K562 (cell line): Measurements from ENCODE around the gene CLEC18A. TPM values are rescaled to one million over a fixed set of nuclear protein-coding genes. Genes with fewer than 3 reads are reported as not detected.
"Not testable (repeated sequence)": the region's sequence is repeated elsewhere in the genome, so short reads cannot be mapped to it uniquely, and the experiment has no call there.

Source experiments
- ATAC-seq: fragments of 200-7000 bp; cut with Tn5 transposase; 3 replicates; pipeline ENCODE4 v1.9.1; 2020; ENCODE audit warnings: moderate library complexity
- BruUV-seq: library from RNA; stranded (reverse); fragments of 400-500 nt; replicated peaks from 2 replicates; lab custom pipeline; 2021; lab: Mats Ljungman, UMichigan
- CTCF ChIA-PET: fragments of 300-600 bp; formaldehyde crosslinking; extraction: SDS; loops from one replicate; lab custom pipeline; 2021; ENCODE audit warnings: low intra/inter-chr PET ratio; lab: Yijun Ruan, JAX
- POLR2A ChIA-PET: fragments of 300-600, 350-650 bp; sonication (Branson Sonifier 250); formaldehyde crosslinking; extraction: SDS; loops from one replicate; lab custom pipeline; 2021; ENCODE audit warnings: antibody characterized with exemption, inconsistent platforms; lab: Yijun Ruan, JAX
- DNase-seq, 4 experiments: peaks; one replicate each; pipeline versions ENCODE4 v3.0.0 to v3.0.0-alpha.2; 2011 to 2018; ENCODE audit warnings: low spot score in 3 of 4, mixed read lengths in 3 of 4; ENCODE audit errors: extremely low read depth in 1 of 4
- FAIRE-seq: peaks from 2 replicates; lab custom pipeline; 2011; peaks lifted over from hg19 to GRCh38; lab: Jason Lieb, UNC
- H2AFZ ChIP-seq: 2 replicates; pipeline ENCODE4 v1.6.0; 2011; ENCODE audit warnings: low read depth, low read length, control low read depth, inconsistent platforms
- H3K27ac ChIP-seq: fragments of 200-600 bp; 3 replicates; pipeline ENCODE4 v1.8.0; 2011; ENCODE audit warnings: low read depth, mild to moderate bottlenecking, control low read depth, inconsistent platforms, low read length, moderate library complexity, mixed read lengths; ENCODE audit errors: extremely low read depth
- H3K27me3 ChIP-seq, 2 experiments: fragments of 300-600 bp in 1 of 2; 2 replicates in 1 of 2; 3 replicates in 1 of 2; pipeline versions ENCODE4 v1.6.0 to v1.8.0; 2011; ENCODE audit warnings: inconsistent platforms in 2 of 2, low read length in 2 of 2, mild to moderate bottlenecking in 1 of 2, mixed read lengths in 1 of 2, moderate library complexity in 1 of 2; ENCODE audit not compliant: control insufficient read depth in 2 of 2, insufficient read depth in 2 of 2
- H3K36me3 ChIP-seq: fragments of 300-600 bp; 3 replicates; pipeline ENCODE4 v1.8.0; 2011; ENCODE audit warnings: mild to moderate bottlenecking, low read length, inconsistent platforms; ENCODE audit not compliant: control insufficient read depth, insufficient read depth
- H3K4me1 ChIP-seq, 2 experiments: fragments of 200-600 bp in 1 of 2; replicated peaks in 1 of 2; 2 replicates in 1 of 2; 3 replicates in 1 of 2; pipeline versions ENCODE4 v1.5.1 to v1.8.0; 2011; ENCODE audit warnings: inconsistent platforms in 2 of 2, low read length in 2 of 2, mild to moderate bottlenecking in 1 of 2, mixed read lengths in 1 of 2, moderate library complexity in 1 of 2; ENCODE audit not compliant: control insufficient read depth in 2 of 2, insufficient read depth in 2 of 2
- H3K4me2 ChIP-seq: 2 replicates; pipeline ENCODE4 v1.6.1; 2011; ENCODE audit warnings: low read length, control low read depth, inconsistent platforms, mixed read lengths; ENCODE audit not compliant: insufficient read depth
- H3K4me3 ChIP-seq: fragments of 200-600 bp; sonication (generic), shearing (Covaris generic); 2 replicates; pipeline ENCODE4 v1.5.1; 2016; ENCODE audit warnings: control low read depth, inconsistent platforms
- H3K79me2 ChIP-seq: fragments of 200-600 bp; 3 replicates; pipeline ENCODE4 v1.8.0; 2011; ENCODE audit warnings: low read length, inconsistent platforms; ENCODE audit not compliant: control insufficient read depth, insufficient read depth
- H3K9ac ChIP-seq, 2 experiments: 2 replicates each; pipeline versions ENCODE4 v1.6.0 to v1.6.1; 2011; ENCODE audit warnings: low read depth in 2 of 2, low read length in 2 of 2, control low read depth in 1 of 2, inconsistent platforms in 1 of 2, mild to moderate bottlenecking in 1 of 2, mixed read lengths in 1 of 2; ENCODE audit not compliant: insufficient read depth in 1 of 2
- H3K9me1 ChIP-seq: one replicate; pipeline ENCODE4 v1.6.0; 2011; ENCODE audit warnings: inconsistent platforms, mild to moderate bottlenecking, low read length, moderate library complexity; ENCODE audit not compliant: control insufficient read depth, insufficient read depth
- H3K9me3 ChIP-seq: replicated peaks from 2 replicates; pipeline ENCODE4 v1.5.1; 2011; ENCODE audit warnings: low read depth, low read length, inconsistent platforms; ENCODE audit not compliant: control insufficient read depth, insufficient read depth
- H4K20me1 ChIP-seq: replicated peaks from 2 replicates; pipeline ENCODE4 v1.6.1; 2011; ENCODE audit warnings: low read length, inconsistent platforms, mixed read lengths; ENCODE audit not compliant: control insufficient read depth, insufficient read depth
- WGBS: fragments of 100-300 bp; shearing (Covaris generic); methylation state at CpG from one replicate; pipeline ENCODE4 v1.1.6; 2016; ENCODE audit warnings: low coverage, mixed read lengths; ENCODE audit not compliant: insufficient coverage; ENCODE audit errors: missing lambda C conversion rate; 5-methylcytosine and 5-hydroxymethylcytosine counted together
- in situ Hi-C: fragments of 300-500 bp; cut with MboI; formaldehyde crosslinking; loops from 4 replicates; pipeline ENCODE4 v1.15.0; 2018; ENCODE audit warnings: inconsistent platforms, mixed read lengths
- intact Hi-C: fragments of 100-400 bp; cut with micrococcal nuclease; formaldehyde crosslinking; loops from 2 replicates; pipeline ENCODE4 v1.14.2; 2022
- polyA plus RNA-seq, 8 experiments: library from polyadenylated mRNA; depleted of rRNA in 4 of 8; stranded (reverse) in 5 of 8; unstranded in 3 of 8; fragments of >200 nt; fragmentation: Nextera tagmentation in 2 of 8; fragmentation: Illumina TruSeq in 1 of 8; extraction: Ambion mirVana in 2 of 8; extraction: Trizol in 1 of 8; gene quantifications; 2 replicates each; pipeline versions ENCODE4 v1.2.1 to v1.2.3, GENCODE V29; 2011 to 2014; ENCODE audit warnings: inconsistent platforms in 1 of 8, missing spikeins in 1 of 8
- total RNA-seq, 7 experiments: library from RNA; depleted of rRNA in 6 of 7; stranded (reverse); fragments of >200 nt in 6 of 7; fragmentation: Illumina TruSeq in 2 of 7; extraction: Trizol in 2 of 7; gene quantifications; 2 replicates each; pipeline versions ENCODE4 v1.2.1 to v1.2.3, GENCODE V29; 2011 to 2021; ENCODE audit warnings: low replicate concordance in 1 of 7

The CLEC18A gene
- total and polyA plus RNA-seq, 9 of the 15 experiments (the other 6 are each of a cell fraction or from before 2014, with no cell fraction given) = 0.08 to 0.33 (median 0.23) TPM; not detected in 2

DNA sequence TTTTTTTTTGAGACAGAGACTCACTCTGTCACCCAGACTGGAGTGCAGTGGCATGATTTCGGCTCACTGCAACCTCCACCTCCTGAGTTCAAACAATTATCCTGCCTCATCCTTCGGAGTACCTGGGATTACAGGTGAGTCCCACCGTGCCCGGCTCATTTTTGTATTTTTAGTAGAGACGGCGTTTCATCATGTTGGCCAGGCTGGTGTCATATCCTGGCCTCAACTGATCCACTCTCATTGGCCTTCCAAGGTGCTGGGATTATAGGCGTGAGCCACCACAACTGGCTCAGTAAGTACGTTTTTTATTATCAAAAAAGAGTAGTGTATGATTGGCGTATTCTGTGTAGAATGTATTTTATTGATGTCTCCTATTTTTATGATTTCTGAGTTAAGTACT, 48.7 kb downstream of the CLEC18A start:
- H3K27me3 ChIP-seq, H3K4me2 ChIP-seq, intact Hi-C loops, H3K27ac ChIP-seq, BruUV-seq, in situ Hi-C loops, H3K9me1 ChIP-seq, CTCF ChIA-PET, H3K36me3 ChIP-seq, H3K79me2 ChIP-seq, DNase-seq, H3K4me1 ChIP-seq, POLR2A ChIA-PET, H3K4me3 ChIP-seq, FAIRE-seq, ATAC-seq, H2AFZ ChIP-seq, H3K9me3 ChIP-seq, H3K9ac ChIP-seq, H4K20me1 ChIP-seq: not testable (repeated sequence)
- WGBS = 94% methylated on average over 6 of the region's 9 CpGs

DNA sequence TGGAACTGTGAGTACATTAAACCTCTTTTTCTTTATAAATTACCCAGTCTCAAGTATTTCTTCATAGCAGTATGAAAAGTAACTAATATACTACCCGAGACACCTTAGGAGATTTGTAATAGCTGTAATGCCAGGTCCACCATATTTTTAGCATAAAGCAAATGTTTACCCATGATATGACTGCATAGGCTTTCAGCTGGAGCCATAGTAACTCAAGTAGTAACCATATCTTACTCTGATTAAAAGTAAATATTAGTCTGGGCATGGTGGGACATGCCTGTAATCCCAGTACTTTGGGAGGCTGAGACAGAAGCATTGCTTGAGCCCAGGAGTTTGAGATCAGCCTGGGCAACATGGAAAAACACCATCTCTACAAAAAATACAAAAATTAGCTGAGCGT, 52.4 kb downstream of the CLEC18A start:
- in situ Hi-C loops, intact Hi-C loops, H4K20me1 ChIP-seq: not testable (repeated sequence)

DNA sequence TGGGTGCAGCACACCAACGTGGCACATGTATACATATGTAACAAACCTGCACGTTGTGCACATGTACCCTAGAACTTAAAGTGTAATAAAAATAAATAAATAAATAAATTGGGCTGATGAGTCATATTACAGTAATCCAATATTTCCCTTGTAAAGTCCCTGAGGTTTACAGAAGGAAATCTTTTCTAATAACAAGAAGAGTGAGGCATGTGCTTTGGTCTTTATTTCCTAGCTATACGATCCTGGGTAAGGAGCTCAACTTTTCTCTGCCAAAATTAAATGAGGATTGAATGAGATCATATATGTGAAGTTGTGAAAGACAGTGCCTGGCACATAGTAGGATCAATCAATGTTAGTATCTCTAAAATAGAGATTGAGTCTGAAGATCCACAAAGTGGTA, 57.5 kb downstream of the CLEC18A start:
- H3K27ac ChIP-seq, H3K27me3 ChIP-seq, H3K9me1 ChIP-seq, H4K20me1 ChIP-seq, ATAC-seq, H2AFZ ChIP-seq, H3K4me3 ChIP-seq, FAIRE-seq, H3K36me3 ChIP-seq, H3K4me2 ChIP-seq, POLR2A ChIA-PET, CTCF ChIA-PET, intact Hi-C loops, H3K4me1 ChIP-seq, BruUV-seq, H3K9ac ChIP-seq, H3K9me3 ChIP-seq, in situ Hi-C loops, H3K79me2 ChIP-seq, DNase-seq: not testable (repeated sequence)
- WGBS = 82% methylated on average over 2 of the region's 3 CpGs

More for the DNA sequence above, 52.4 kb downstream of the CLEC18A start:
- FAIRE-seq, DNase-seq, POLR2A ChIA-PET, H3K36me3 ChIP-seq, H3K4me3 ChIP-seq, ATAC-seq, H3K79me2 ChIP-seq, CTCF ChIA-PET, H3K9me3 ChIP-seq, H2AFZ ChIP-seq, H3K9ac ChIP-seq, H3K27ac ChIP-seq, BruUV-seq, H3K4me1 ChIP-seq, H3K4me2 ChIP-seq, H3K27me3 ChIP-seq, H3K9me1 ChIP-seq: not testable (repeated sequence)
- 78% methylated on average over 2 of the region's 2 CpGs for WGBS

DNA sequence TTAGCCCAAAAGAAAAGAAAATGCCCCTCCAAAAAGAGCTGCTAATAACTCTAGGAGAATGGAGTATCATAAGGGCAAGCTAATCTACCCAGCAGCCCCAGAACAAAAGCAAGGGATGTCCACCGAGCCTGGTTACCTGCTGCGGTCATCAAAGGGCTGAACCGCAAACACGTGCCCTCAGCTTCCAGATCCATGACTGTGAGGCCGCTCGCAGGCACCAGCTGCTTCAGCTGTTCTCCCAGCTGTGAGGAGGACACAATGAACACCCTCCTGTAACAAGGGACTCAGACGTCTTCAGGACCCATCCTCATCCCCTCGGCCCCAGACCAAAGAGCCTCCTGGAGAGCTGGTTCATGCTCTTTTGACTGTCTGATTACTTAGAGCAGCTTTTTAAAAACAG, 59.5 kb downstream of the CLEC18A start:
- H4K20me1 ChIP-seq, BruUV-seq, FAIRE-seq, H3K9me3 ChIP-seq, H3K79me2 ChIP-seq, H3K36me3 ChIP-seq, H2AFZ ChIP-seq, H3K27ac ChIP-seq, H3K4me1 ChIP-seq, H3K4me3 ChIP-seq, POLR2A ChIA-PET, H3K9ac ChIP-seq, DNase-seq, in situ Hi-C loops, intact Hi-C loops, ATAC-seq, CTCF ChIA-PET, H3K27me3 ChIP-seq, H3K4me2 ChIP-seq, H3K9me1 ChIP-seq: not testable (repeated sequence)
- WGBS = 83% methylated on average over 4 of the region's 8 CpGs
